ENCODE data around the gene POLN.
A peak's percentile ranks its signal among the peaks of the same experiment; 100 is the strongest.

Gene POLN

GRCh38 chr4:2066571-2067445, 175.1 kb downstream of the POLN start:
- no peak for DNase-seq

GRCh38 chr4:2066011-2066551, 175.8 kb downstream of the POLN start:
- DNase-seq, result no peak

- DNase-seq, result no peak
These were observed 176.6 kb downstream of the POLN start for GRCh38 chr4:2065106-2065930.

- no peak for DNase-seq
These were observed 177.5 kb downstream of the POLN start for GRCh38 chr4:2064276-2064991.

- DNase-seq, result no peak
These were observed 178.2 kb downstream of the POLN start for GRCh38 chr4:2063557-2064275.

GRCh38 chr4:2062808-2063524, 179.0 kb downstream of the POLN start:
- no peak for DNase-seq

GRCh38 chr4:2062168-2062807, 179.6 kb downstream of the POLN start:
- no peak for DNase-seq

- DNase-seq, result no peak
These were observed 180.5 kb downstream of the POLN start for GRCh38 chr4:2061186-2062131.

GRCh38 chr4:2060611-2061185, 181.2 kb downstream of the POLN start:
- no peak for DNase-seq

- DNase-seq, result peak; percentile 25
These were observed 182.0 kb downstream of the POLN start for GRCh38 chr4:2059726-2060602.

GRCh38 chr4:2059046-2059725, 182.7 kb downstream of the POLN start, which contains the start of gene NAT8L:
Gene NAT8L (plus strand): TSS chr4:2059327. CDS start chr4:2059512, 185 bp downstream.
- DNase-seq, result peak; percentile 40

- no peak for DNase-seq
These were observed 183.5 kb downstream of the POLN start for GRCh38 chr4:2058264-2059045.

- no peak for DNase-seq
These were observed 184.4 kb downstream of the POLN start for GRCh38 chr4:2057382-2058065.

- no peak for DNase-seq
These were observed 187.7 kb downstream of the POLN start for GRCh38 chr4:2054217-2054616.

GRCh38 chr4:2051086-2051485, 190.8 kb downstream of the POLN start:
- DNase-seq, result no peak

- no peak for DNase-seq
These were observed 192.1 kb downstream of the POLN start for GRCh38 chr4:2049811-2050210.

Data from NCI-H2171 treated with DMSO at 0.1 percent for 48 hours (cell line).